Esophagus muscularis mucosa (tissue), 4 donors: ENCODE measurements around the gene PDPN.

ENCODE experiments used
- EP300 ChIP-seq: sonication (generic); formaldehyde crosslinking; IDR thresholded peaks from one replicate; pipeline ENCODE4 v1.6.1; 2017; ENCODE audit warnings: antibody characterized with exemption
- POLR2A ChIP-seq: fragments of 450-650 bp; IDR thresholded peaks from one replicate; pipeline ENCODE4 v1.6.1; 2017; ENCODE audit warnings: antibody characterized with exemption, moderate library complexity, mild to moderate bottlenecking, low read depth
- TF ChIP-seq, protein P1 (sequence below), 3 experiments: fragments of 200-600 bp in 2 of 3; fragments of 450-650 bp in 1 of 3; sonication (generic) in 2 of 3; IDR thresholded peaks; one replicate each; pipeline ENCODE4 v1.5.1; 2017 to 2019; ENCODE audit warnings: antibody characterized with exemption in 3 of 3, mild to moderate bottlenecking in 2 of 3, moderate library complexity in 1 of 3

DNA sequence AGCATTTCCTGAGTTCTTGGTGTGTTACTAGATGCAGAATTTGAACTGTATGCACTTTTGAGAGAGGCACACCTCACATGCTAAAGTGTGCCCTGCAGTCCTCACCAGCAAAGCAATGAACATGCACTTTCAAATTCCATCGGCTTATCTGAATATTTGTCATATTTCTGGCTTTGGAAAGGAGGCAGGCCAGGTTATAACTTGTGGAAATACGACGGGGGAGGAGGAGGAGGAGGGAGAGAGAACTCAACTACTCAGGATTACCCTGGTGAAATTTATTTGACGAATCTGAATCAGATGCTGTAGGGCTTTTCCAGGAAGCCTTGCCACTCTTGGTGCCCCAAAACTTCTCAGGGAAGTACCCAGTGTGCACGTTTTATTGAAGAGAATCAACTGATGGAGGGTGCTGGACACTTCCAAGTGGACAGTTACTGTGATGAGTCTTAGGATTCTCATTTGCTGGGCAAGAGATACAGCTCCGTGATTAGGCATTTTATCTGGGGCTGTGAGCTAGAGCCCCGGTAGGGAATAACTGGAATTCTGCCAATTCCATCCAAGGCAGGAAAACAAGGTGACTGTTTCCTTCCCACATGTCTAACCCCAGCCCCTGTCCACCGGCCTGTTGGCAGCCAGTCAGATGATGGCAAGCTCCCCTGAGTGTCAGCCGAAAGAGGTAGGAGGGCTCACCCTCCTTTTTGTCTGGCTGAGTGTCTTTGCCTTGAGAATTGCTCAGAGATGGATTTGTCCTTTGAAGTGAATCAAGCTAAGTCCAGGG, 3.8 kb downstream of the PDPN start:
- TF ChIP-seq POLR2A (no peak), EP300 (no peak)
- TF ChIP-seq, protein P1, sequence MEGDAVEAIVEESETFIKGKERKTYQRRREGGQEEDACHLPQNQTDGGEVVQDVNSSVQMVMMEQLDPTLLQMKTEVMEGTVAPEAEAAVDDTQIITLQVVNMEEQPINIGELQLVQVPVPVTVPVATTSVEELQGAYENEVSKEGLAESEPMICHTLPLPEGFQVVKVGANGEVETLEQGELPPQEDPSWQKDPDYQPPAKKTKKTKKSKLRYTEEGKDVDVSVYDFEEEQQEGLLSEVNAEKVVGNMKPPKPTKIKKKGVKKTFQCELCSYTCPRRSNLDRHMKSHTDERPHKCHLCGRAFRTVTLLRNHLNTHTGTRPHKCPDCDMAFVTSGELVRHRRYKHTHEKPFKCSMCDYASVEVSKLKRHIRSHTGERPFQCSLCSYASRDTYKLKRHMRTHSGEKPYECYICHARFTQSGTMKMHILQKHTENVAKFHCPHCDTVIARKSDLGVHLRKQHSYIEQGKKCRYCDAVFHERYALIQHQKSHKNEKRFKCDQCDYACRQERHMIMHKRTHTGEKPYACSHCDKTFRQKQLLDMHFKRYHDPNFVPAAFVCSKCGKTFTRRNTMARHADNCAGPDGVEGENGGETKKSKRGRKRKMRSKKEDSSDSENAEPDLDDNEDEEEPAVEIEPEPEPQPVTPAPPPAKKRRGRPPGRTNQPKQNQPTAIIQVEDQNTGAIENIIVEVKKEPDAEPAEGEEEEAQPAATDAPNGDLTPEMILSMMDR (IDR thresholded peaks at IDR 0.05), result no peak
